ENCODE measurements around the gene ARFRP1. TPM values are rescaled to one million over a fixed set of nuclear protein-coding genes. Genes with fewer than 3 reads are reported as not detected.

ARFRP1 gene, protein sequence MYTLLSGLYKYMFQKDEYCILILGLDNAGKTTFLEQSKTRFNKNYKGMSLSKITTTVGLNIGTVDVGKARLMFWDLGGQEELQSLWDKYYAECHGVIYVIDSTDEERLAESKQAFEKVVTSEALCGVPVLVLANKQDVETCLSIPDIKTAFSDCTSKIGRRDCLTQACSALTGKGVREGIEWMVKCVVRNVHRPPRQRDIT
- polyA plus RNA-seq (2012; ENCODE audit: missing spikeins) = 14.8 TPM

DNA sequence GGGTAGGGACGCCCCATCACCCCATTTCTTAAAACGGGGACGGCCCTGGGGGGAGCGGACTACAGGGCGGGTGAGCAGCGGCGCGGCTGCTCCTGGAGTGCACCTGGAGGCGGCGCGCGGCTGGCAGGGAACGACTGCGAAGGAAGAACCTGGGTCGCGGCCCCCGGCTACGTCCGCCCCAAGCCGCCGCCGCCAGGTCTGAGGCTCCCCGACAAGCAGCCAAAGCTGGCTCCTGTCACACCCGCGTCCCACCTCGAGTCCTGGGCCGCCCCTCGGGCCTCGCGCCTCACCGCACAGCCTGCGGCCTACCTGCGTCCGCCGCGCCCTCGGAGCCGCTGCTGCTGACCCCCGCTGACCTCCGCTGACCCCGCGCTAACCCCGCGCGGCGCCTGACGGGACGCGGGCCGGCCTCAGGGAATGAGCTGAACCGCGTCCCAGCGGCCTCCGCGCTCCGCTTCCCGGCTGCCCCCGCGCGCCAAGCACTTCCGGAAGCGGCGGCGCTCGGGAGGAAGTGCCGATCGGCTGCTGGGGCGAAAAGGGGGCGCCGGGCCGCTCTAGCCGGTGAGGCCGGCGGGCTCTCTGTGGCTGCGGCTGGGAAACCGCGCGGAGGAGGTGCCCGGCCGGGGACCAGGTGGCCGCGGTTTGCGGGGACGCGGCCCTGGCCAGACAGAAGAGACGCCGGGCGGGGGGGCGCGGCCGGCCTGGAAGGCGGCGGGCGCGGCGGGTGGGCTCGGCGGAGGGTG is at the start of gene ARFRP1, which contains the start of gene ZGPAT:
TSS of gene ARFRP1 (minus strand) at position 419 of the 743 bp plus-strand sequence. CDS start 885 bp downstream, outside the sequence.
TSS of gene ZGPAT (plus strand) at position 482 of the 743 bp plus-strand sequence. CDS start 542 bp downstream, outside the sequence.
- peak; percentile 95 for FAIRE-seq
- TF ChIP-seq TAF1 (IDR thresholded peaks at IDR 0.05; ENCODE audit: borderline replicate concordance, low read depth, low read length) (0 out of 2 replicates have a peak, but pooled peaks have one; percentile 40), POLR2A (IDR thresholded peaks at IDR 0.05; ENCODE audit: low read depth, low read length) (peak; percentile 76; the same call in 1 of the 2 replicates), POLR2AphosphoS5 (IDR thresholded peaks at IDR 0.05; ENCODE audit: low read depth, low read length) (no peak)
- peak; percentile 90 for DNase-seq (ENCODE audit: insufficient read length)

DNA sequence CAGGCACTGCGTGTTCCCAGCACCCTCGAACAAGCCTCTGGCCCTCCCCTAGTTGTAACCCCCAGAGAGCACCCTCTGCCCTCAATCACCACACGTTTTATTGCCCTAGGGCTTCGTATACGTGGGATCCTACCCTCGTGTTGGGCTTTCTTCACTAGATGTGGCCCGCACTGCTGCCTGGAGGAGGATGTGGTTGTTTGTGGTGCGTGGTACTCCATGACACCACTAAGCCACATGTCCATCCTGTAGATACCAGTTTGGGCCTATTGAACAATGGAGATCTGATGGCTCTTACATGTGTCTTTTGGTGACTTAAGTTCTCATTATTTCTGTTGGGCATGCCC is 48.8 kb upstream of the ARFRP1 start:
- TF ChIP-seq TAF1 (IDR thresholded peaks at IDR 0.05; ENCODE audit: borderline replicate concordance, low read depth, low read length) = no peak
- TF ChIP-seq POLR2A (IDR thresholded peaks at IDR 0.05; ENCODE audit: low read depth, low read length) = no peak
- no peak for TF ChIP-seq POLR2AphosphoS5 (IDR thresholded peaks at IDR 0.05; ENCODE audit: low read depth, low read length)
- DNase-seq (ENCODE audit: insufficient read length) = no peak
- FAIRE-seq = no peak

DNA sequence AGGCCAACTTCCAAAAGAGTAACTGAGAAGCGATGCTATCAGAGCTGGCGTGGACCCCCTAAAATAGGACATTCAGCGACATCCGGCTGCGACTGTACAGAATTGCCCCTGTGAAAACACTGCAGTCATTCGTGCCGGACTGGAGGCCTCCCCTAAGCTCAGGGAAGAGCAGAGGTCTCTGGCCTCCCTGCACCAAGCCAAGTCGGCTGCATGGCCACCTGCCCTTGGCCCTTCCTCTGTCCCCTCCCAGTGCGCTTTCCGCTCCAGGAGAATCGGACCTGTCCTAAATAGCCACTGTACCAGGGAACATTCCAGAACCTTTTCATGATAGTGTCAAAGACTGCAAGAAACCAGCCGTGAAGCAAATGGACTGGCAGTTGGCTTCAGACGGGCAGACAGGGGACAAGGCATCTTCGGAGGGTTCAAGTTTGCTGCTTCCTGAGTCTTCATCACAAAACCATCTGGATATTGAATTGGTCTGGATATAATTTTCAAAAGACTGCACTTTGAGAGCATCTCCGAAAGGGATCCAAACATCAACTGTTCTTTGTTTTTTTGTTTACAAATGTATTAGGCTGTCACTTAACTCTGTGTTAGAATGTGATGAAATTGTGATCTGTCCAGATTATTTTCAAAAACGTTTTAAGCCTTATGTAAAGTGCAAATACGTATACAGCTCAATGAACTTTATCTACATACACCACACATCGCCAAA is 48.3 kb upstream of the ARFRP1 start:
- DNase-seq (ENCODE audit: insufficient read length) = no peak
- no peak for TF ChIP-seq POLR2A (IDR thresholded peaks at IDR 0.05; ENCODE audit: low read depth, low read length)
- TF ChIP-seq POLR2AphosphoS5 (IDR thresholded peaks at IDR 0.05; ENCODE audit: low read depth, low read length) = no peak
- no peak for TF ChIP-seq TAF1 (IDR thresholded peaks at IDR 0.05; ENCODE audit: borderline replicate concordance, low read depth, low read length)
- no peak for FAIRE-seq

DNA sequence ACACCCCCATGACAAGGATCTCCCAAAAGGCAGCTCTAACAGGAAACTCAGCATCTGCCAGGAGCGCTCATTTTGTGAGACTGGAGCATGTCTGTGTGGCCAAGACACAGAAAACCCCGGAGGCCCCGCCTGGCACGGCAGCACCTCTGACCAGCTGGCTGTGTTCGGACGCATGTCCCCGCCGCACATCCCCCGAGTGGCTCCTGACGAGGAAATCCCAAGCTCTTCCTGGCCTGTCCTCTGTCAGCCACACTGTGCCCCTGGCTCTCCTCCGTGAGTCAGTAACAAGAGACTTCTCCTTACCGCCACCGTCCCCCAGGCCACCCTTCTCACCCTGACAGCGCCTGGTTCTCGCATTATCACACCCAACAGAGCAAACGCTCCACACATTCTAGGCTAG is 46.2 kb upstream of the ARFRP1 start:
- DNase-seq (ENCODE audit: insufficient read length) = no peak
- TF ChIP-seq POLR2AphosphoS5 (IDR thresholded peaks at IDR 0.05; ENCODE audit: low read depth, low read length) = no peak
- TF ChIP-seq POLR2A (IDR thresholded peaks at IDR 0.05; ENCODE audit: low read depth, low read length) = no peak
- TF ChIP-seq TAF1 (IDR thresholded peaks at IDR 0.05; ENCODE audit: borderline replicate concordance, low read depth, low read length) = no peak

DNA sequence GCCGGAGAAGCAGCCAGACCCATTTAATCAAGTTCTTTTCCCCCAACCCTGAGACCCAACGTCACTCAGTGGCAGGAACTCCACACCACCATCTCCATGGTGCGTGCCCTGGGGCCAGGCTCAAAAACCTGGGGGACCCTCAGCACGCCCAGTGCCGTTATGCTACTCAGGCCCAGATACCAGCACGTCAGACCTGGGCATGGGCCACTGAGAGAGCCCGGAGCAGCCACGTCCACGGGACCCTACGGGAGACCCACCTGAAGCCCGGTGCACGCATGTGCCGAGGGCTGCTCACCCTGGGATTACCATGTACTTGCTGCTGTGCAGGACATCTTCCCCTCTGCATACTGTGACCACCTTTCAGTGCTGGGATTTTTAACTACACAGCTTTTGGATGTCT is 45.6 kb upstream of the ARFRP1 start:
- TF ChIP-seq POLR2A (IDR thresholded peaks at IDR 0.05; ENCODE audit: low read depth, low read length) (no peak), POLR2AphosphoS5 (IDR thresholded peaks at IDR 0.05; ENCODE audit: low read depth, low read length) (no peak), TAF1 (IDR thresholded peaks at IDR 0.05; ENCODE audit: borderline replicate concordance, low read depth, low read length) (no peak)
- DNase-seq (ENCODE audit: insufficient read length) = no peak
- FAIRE-seq = no peak

More for the DNA sequence above, 46.2 kb upstream of the ARFRP1 start:
- FAIRE-seq = no peak

DNA sequence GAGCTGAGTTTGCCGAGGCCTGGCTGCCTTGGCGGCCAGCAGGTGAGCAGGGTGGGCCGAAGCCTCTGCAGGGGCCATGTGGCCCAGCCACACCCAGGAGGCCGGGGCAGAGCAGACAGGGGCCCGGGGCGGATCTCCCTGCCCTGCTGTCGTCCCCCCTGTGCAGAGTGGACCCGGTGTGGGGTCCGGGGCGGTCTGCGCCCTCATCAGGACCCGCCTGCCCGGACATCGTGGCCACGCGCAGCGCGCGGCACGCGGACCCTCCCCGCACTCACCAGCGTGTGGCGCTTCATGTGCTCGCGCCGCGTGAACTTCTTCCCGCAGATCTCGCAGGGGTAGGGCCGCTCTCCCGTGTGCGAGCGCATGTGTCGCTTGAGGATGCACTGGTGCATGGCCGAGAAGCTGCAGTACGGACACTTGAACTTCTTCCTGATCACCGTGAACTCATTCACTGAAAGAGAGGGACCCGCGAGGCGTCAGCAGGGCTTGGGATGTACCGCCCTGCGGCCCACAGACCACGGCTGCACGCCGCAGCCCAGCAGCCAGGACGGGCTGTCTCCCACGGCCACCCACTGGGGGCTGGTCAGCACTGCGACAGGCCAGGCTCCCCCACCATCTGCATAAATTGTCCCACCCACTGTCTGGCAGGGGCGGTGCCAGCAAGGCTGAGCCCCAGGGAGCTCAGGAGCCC is 44.8 kb upstream of the ARFRP1 start:
- no peak for FAIRE-seq
- TF ChIP-seq POLR2AphosphoS5 (IDR thresholded peaks at IDR 0.05; ENCODE audit: low read depth, low read length) (no peak), TAF1 (IDR thresholded peaks at IDR 0.05; ENCODE audit: borderline replicate concordance, low read depth, low read length) (no peak), POLR2A (IDR thresholded peaks at IDR 0.05; ENCODE audit: low read depth, low read length) (no peak)

DNA sequence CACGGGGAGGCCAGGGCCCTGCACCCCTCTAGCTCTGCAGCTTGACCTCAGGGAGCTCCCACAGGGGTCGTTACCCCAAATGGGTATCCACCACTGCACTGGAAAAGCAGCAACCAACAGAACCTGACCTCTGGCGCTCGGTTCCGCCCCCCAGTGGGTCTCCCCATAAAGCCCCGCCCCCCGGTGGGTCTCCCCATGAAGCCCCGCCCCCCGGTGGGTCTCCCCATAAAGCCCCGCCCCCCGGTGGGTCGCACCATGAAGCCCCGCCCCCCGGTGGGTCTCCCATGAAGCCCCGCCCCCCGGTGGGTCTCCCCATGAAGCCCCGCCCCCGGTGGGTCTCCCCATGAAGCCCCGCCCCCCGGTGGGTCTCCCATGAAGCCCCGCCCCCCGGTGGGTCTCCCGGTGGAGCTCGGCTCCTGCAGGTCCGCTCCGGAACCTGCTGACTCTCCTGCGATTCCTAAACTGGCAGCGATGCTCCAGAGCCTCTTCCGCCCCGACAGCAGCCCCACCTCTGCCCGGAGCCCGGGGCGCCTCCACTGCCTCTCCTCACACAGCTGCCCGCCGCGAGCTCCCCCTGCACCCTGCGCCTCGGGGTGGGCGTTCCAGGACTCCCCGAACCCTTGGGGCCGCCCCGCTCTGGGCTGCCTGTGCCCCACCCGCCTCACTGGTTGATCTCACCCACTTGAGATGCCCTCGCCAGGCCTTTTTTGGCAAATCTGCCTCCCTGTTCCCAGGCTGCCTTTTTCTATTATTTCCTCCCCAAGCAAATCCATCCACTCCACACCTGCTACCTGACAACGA is 43.9 kb upstream of the ARFRP1 start:
- no peak for FAIRE-seq
- DNase-seq (ENCODE audit: insufficient read length) = no peak
- no peak for TF ChIP-seq POLR2AphosphoS5 (IDR thresholded peaks at IDR 0.05; ENCODE audit: low read depth, low read length)
- no peak for TF ChIP-seq TAF1 (IDR thresholded peaks at IDR 0.05; ENCODE audit: borderline replicate concordance, low read depth, low read length)
- no peak for TF ChIP-seq POLR2A (IDR thresholded peaks at IDR 0.05; ENCODE audit: low read depth, low read length)

More for the DNA sequence above, 44.8 kb upstream of the ARFRP1 start:
- DNase-seq (ENCODE audit: insufficient read length) = no peak

DNA sequence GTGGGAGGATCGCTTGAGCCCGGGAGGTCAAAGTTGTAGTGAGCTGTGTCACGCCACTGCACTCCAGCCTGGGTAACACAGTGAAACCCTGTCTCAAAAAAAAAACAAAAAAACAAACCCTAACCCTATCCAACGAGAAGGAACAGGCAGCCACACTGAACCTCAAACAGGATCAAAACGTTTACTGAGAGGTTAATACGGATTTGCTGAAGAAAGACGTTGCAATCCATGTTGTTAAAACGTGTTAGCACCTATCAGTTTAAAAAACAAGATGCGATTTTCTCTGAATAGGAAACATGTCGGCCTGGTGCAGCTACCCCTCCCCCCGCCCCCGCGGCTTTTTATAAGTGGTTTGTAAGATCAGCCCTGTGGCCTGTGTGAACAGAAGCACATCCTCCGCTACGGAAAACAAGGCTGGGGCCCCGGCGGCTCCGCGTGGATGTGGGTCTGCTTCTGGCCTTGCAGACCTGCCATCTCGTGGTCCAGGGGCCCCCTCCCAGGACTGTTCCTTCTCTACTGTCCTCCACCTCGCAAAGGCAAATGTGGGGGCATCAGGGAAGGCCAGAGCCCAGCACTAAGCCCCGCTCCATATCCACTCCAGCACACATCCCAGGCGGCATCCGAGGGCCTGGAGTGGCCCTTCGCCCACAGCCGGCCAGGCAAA is 43.2 kb upstream of the ARFRP1 start:
- DNase-seq (ENCODE audit: insufficient read length) = no peak
- TF ChIP-seq TAF1 (IDR thresholded peaks at IDR 0.05; ENCODE audit: borderline replicate concordance, low read depth, low read length) = no peak
- TF ChIP-seq POLR2AphosphoS5 (IDR thresholded peaks at IDR 0.05; ENCODE audit: low read depth, low read length) = no peak
- no peak for TF ChIP-seq POLR2A (IDR thresholded peaks at IDR 0.05; ENCODE audit: low read depth, low read length)
- FAIRE-seq = no peak

DNA sequence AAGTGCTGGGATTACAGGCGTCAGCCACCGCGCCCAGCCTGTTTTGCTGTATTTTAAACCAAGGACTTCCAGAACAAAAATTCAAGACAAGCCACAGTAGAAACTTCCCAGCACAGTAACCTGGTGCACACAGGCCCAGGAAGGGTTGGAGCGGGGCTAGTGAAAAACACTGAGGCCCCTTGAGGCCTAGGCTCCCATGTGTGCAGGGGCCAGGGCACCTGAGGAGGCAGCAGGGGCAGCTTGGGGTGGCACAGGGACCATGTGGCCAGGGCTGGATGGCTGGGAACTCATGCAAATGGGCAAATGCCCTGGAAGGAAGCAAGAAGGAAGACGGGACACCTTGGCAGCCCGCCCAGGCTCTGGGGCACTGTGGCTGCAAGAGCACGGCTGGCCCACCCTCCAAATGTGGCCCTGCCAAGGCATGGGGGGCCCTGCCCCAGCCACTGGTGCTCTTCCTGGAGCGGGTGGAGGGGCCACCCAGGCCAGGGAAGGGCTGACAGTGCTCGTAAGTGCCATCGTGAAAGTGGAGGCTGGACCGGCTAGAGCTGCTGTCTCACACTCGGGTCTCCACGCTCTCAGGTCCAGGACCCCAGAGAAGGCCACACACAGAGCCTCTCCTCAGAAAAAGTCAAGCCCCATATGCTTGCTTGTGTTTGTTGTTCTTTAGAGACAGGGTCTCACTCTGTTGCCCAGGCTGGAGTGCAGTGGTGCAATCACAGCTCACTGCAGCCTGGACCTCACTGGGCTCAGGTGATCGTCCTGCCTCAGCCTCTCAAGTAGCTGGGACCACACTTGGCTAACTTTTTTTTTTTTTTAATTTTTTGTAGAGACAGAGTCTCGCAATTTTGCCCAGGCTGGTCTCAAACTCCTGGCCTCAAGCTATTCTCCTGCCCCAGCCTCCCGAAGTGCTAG is 42.1 kb upstream of the ARFRP1 start:
- DNase-seq (ENCODE audit: insufficient read length) = no peak
- FAIRE-seq = no peak
- TF ChIP-seq TAF1 (IDR thresholded peaks at IDR 0.05; ENCODE audit: borderline replicate concordance, low read depth, low read length) (no peak), POLR2AphosphoS5 (IDR thresholded peaks at IDR 0.05; ENCODE audit: low read depth, low read length) (no peak)

All from GM12892 (cell line).